ENCODE measurements around the gene SLC28A3.

Gene SLC28A3

GRCh38 chr9:84310883-84311282 is 29.7 kb downstream of the SLC28A3 start:
- no peak for ATAC-seq
- TF ChIP-seq TOX (CRISPR knock-in tag; IDR thresholded peaks at IDR 0.05; ENCODE audit: borderline replicate concordance): no peak
- TF ChIP-seq ZNF8 (CRISPR knock-in tag; IDR thresholded peaks at IDR 0.05): no peak
- no peak for TF ChIP-seq ESRRG (CRISPR knock-in tag; IDR thresholded peaks at IDR 0.05)
- no peak for TF ChIP-seq CSDC2 (CRISPR knock-in tag; IDR thresholded peaks at IDR 0.05)
- TF ChIP-seq RARB (CRISPR knock-in tag; IDR thresholded peaks at IDR 0.05): no peak
- no peak for TF ChIP-seq ZC3H10 (CRISPR knock-in tag; IDR thresholded peaks at IDR 0.05)
- TF ChIP-seq ZNF70 (CRISPR knock-in tag; IDR thresholded peaks at IDR 0.05): no peak

GRCh38 chr9:84305497-84306131 is 34.9 kb downstream of the SLC28A3 start:
- no peak for TF ChIP-seq ZFP30 (CRISPR knock-in tag; IDR thresholded peaks at IDR 0.05)
- TF ChIP-seq ZC3H10 (CRISPR knock-in tag; IDR thresholded peaks at IDR 0.05): no peak
- no peak for TF ChIP-seq ISL1 (CRISPR knock-in tag; IDR thresholded peaks at IDR 0.05)
- no peak for TF ChIP-seq PATZ1 (CRISPR knock-in tag; IDR thresholded peaks at IDR 0.05; ENCODE audit: borderline replicate concordance)
- TF ChIP-seq ZNF565 (CRISPR knock-in tag; conservative IDR thresholded peaks at IDR 0.05; ENCODE audit: low read depth): no peak
- no peak for ATAC-seq

- TF ChIP-seq TOX (CRISPR knock-in tag; IDR thresholded peaks at IDR 0.05; ENCODE audit: borderline replicate concordance) (no peak), ISL1 (CRISPR knock-in tag; IDR thresholded peaks at IDR 0.05) (no peak), ZNF565 (CRISPR knock-in tag; conservative IDR thresholded peaks at IDR 0.05; ENCODE audit: low read depth) (no peak), ARNTL (CRISPR knock-in tag; IDR thresholded peaks at IDR 0.05; ENCODE audit: borderline replicate concordance, low read depth) (no peak), RARB (CRISPR knock-in tag; IDR thresholded peaks at IDR 0.05) (no peak), ZNF8 (CRISPR knock-in tag; IDR thresholded peaks at IDR 0.05) (no peak), TCF4 (CRISPR knock-in tag; IDR thresholded peaks at IDR 0.05; ENCODE audit: borderline replicate concordance) (no peak), ESRRG (CRISPR knock-in tag; IDR thresholded peaks at IDR 0.05) (no peak), PATZ1 (CRISPR knock-in tag; IDR thresholded peaks at IDR 0.05; ENCODE audit: borderline replicate concordance) (no peak), POU6F1 (CRISPR knock-in tag; IDR thresholded peaks at IDR 0.05; ENCODE audit: borderline replicate concordance, low read depth) (no peak), ZFP3 (CRISPR knock-in tag; IDR thresholded peaks at IDR 0.05) (no peak), CREB5 (CRISPR knock-in tag; IDR thresholded peaks at IDR 0.05; ENCODE audit: low read depth) (no peak), ZC3H10 (CRISPR knock-in tag; IDR thresholded peaks at IDR 0.05) (no peak), TSHZ2 (CRISPR knock-in tag; IDR thresholded peaks at IDR 0.05) (no peak), CSDC2 (CRISPR knock-in tag; IDR thresholded peaks at IDR 0.05) (no peak), ZNF70 (CRISPR knock-in tag; IDR thresholded peaks at IDR 0.05) (no peak), BACH2 (CRISPR knock-in tag; IDR thresholded peaks at IDR 0.05; ENCODE audit: borderline replicate concordance) (no peak), ZFP30 (CRISPR knock-in tag; IDR thresholded peaks at IDR 0.05) (no peak), SNAI2 (CRISPR knock-in tag; IDR thresholded peaks at IDR 0.05) (no peak), PPARA (CRISPR knock-in tag; IDR thresholded peaks at IDR 0.05; ENCODE audit: borderline replicate concordance) (no peak)
- ATAC-seq: no peak
Measured at GRCh38 chr9:84304166-84304565, 36.4 kb downstream of the SLC28A3 start.
